MCF 10A (cell line): ENCODE measurements around the gene TMEM170A. TPM values are rescaled to one million over a fixed set of nuclear protein-coding genes. Genes with fewer than 3 reads are reported as not detected.
A peak's percentile ranks its signal among the peaks of the same experiment; 100 is the strongest.

Experiments used
- BruUV-seq: library from RNA; stranded (reverse); fragments of 400-500 nt; replicated peaks from 2 replicates; lab custom pipeline; 2021; lab: Mats Ljungman, UMichigan
- CTCF ChIA-PET: fragments of 300-600 bp; sonication (Branson Sonifier 250); formaldehyde crosslinking; extraction: SDS; loops from one replicate; lab custom pipeline; 2021; ENCODE audit warnings: antibody characterized with exemption, inconsistent platforms; lab: Yijun Ruan, JAX
- POLR2A ChIA-PET: fragments of 300-600, 350-650 bp; sonication (Branson Sonifier 250); formaldehyde crosslinking; extraction: SDS; loops from one replicate; lab custom pipeline; 2020; ENCODE audit warnings: antibody characterized with exemption, inconsistent platforms; lab: Yijun Ruan, JAX
- DNase-seq: peaks from one replicate; pipeline ENCODE4 v3.0.0-alpha.2; 2018; ENCODE audit not compliant: unreplicated experiment
- H3K27ac Mint-ChIP-seq: one replicate; pipeline ENCODE4 v1.8.0; 2022; ENCODE audit warnings: mild to moderate bottlenecking, low read depth, mixed read lengths; ENCODE audit not compliant: unreplicated experiment
- H3K27me3 Mint-ChIP-seq: one replicate; pipeline ENCODE4 v1.8.0; 2022; ENCODE audit warnings: mixed read lengths; ENCODE audit not compliant: insufficient read depth, unreplicated experiment
- H3K36me3 Mint-ChIP-seq: one replicate; pipeline ENCODE4 v1.8.0; 2022; ENCODE audit warnings: mild to moderate bottlenecking, moderate library complexity, mixed read lengths; ENCODE audit not compliant: insufficient read depth, unreplicated experiment
- H3K4me1 Mint-ChIP-seq: one replicate; pipeline ENCODE4 v1.8.0; 2022; ENCODE audit warnings: mixed read lengths; ENCODE audit not compliant: insufficient read depth, unreplicated experiment
- H3K4me3 Mint-ChIP-seq: one replicate; pipeline ENCODE4 v1.8.0; 2022; ENCODE audit warnings: mild to moderate bottlenecking, moderate library complexity, mixed read lengths; ENCODE audit not compliant: unreplicated experiment
- H3K9me3 Mint-ChIP-seq: one replicate; pipeline ENCODE4 v1.8.0; 2022; ENCODE audit warnings: mixed read lengths; ENCODE audit not compliant: unreplicated experiment
- intact Hi-C: fragments of 100-400 bp; cut with micrococcal nuclease; formaldehyde crosslinking; loops from 2 replicates; pipeline ENCODE4 v1.14.1; 2022
- total RNA-seq: library from RNA; stranded (reverse); gene quantifications from 2 replicates; pipeline ENCODE4 v1.2.3, GENCODE V29; 2022
- TF ChIP-seq, protein P1 (sequence below): fragments of 200-600 bp; IDR thresholded peaks from one replicate; pipeline ENCODE4 v1.8.0; 2022; ENCODE audit warnings: antibody characterized with exemption, mild to moderate bottlenecking; ENCODE audit not compliant: unreplicated experiment

The TMEM170A gene
- total RNA-seq, 1 experiment from 2014 or later = 20.1 TPM

DNA sequence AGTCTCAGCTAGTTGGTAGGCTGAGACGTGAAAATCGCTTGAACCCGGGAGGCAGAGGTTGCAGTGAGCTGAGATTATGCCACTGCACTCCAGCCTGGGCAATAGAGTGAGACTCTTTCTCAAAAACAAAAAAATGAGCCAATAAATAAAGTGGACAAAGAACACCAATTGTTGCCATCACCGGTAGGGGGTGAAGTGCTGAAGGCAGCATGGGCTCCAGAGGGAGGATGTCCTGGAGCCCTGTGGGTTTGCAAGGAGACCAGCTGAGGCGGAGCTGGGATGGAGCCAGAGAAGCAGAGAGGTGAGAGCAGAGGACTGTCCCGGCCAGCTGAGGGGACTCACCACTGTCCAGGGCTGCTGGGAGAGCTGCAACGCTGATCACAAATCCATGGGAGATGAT lies 17.0 kb upstream of the TMEM170A start:
- Mint-ChIP-seq H3K4me3 (no peak overlapping the region), H3K36me3 (peaks cover 6% of the 10 kb centered on the region), H3K4me1 (peaks cover 48% of the 10 kb centered on the region), H3K9me3 (no peaks in the 10 kb centered on the region), H3K27ac (no peak overlapping the region), H3K27me3 (no peaks in the 10 kb centered on the region)
- CTCF ChIA-PET = interaction anchor here (0.7 to 2.6 kb wide), 3 partner anchors 10 to 16 kb away, joined by 4 to 20 read pairs (median 11); partner anchors contain the start of gene TMEM170A
- TF ChIP-seq, protein P1, sequence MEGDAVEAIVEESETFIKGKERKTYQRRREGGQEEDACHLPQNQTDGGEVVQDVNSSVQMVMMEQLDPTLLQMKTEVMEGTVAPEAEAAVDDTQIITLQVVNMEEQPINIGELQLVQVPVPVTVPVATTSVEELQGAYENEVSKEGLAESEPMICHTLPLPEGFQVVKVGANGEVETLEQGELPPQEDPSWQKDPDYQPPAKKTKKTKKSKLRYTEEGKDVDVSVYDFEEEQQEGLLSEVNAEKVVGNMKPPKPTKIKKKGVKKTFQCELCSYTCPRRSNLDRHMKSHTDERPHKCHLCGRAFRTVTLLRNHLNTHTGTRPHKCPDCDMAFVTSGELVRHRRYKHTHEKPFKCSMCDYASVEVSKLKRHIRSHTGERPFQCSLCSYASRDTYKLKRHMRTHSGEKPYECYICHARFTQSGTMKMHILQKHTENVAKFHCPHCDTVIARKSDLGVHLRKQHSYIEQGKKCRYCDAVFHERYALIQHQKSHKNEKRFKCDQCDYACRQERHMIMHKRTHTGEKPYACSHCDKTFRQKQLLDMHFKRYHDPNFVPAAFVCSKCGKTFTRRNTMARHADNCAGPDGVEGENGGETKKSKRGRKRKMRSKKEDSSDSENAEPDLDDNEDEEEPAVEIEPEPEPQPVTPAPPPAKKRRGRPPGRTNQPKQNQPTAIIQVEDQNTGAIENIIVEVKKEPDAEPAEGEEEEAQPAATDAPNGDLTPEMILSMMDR = peak; percentile 18
- POLR2A ChIA-PET = interaction anchor here (0.6 to 6.7 kb wide), 3 partner anchors 12 to 98 kb away, joined by 3 to 46 read pairs (median 3); no protein-coding TSS in a partner anchor
- no TSS peak for BruUV-seq
- intact Hi-C loops = no loop called here
- no peak for DNase-seq

DNA sequence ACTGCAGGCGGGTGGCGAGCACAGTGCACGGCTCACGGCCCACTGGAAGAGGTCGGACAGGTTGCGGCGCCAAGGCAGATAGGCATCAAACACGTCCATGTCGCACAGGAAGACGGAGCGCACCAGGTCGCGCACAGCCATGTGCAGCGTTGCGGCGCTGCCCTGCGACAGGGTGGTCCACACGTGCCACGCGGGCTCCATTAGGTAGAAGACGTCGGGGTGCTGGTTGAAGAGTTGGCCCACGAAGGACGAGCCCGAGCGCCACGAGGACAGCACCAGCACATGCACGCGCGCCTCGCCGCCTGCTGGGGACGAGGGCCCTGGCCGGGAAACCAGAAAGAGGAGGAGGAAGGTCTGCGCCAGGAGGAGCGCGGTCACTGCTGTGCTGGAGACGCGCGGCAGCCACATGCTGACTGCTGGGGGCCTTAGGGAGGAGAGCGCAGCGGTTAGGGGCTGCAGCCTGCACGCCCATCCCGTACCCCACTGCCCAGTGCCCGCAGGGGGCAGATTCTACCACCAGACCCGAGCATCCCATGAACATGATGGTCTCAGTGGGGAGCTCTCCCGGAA lies 15.0 kb upstream of the TMEM170A start:
- no peaks in the 10 kb centered on the region for H3K9me3 Mint-ChIP-seq
- H3K4me1 Mint-ChIP-seq = peaks cover 32% of the 10 kb centered on the region
- no peaks in the 10 kb centered on the region for H3K27me3 Mint-ChIP-seq
- ChIA-PET POLR2A (no interaction called here), CTCF (no interaction called here)
- no peak overlapping the region for H3K4me3 Mint-ChIP-seq
- H3K27ac Mint-ChIP-seq = no peak overlapping the region
- no peak for DNase-seq
- TF ChIP-seq, protein P1 = no peak
- H3K36me3 Mint-ChIP-seq = peaks cover 6% of the 10 kb centered on the region
- intact Hi-C loops = no loop called here
- no TSS peak for BruUV-seq

DNA sequence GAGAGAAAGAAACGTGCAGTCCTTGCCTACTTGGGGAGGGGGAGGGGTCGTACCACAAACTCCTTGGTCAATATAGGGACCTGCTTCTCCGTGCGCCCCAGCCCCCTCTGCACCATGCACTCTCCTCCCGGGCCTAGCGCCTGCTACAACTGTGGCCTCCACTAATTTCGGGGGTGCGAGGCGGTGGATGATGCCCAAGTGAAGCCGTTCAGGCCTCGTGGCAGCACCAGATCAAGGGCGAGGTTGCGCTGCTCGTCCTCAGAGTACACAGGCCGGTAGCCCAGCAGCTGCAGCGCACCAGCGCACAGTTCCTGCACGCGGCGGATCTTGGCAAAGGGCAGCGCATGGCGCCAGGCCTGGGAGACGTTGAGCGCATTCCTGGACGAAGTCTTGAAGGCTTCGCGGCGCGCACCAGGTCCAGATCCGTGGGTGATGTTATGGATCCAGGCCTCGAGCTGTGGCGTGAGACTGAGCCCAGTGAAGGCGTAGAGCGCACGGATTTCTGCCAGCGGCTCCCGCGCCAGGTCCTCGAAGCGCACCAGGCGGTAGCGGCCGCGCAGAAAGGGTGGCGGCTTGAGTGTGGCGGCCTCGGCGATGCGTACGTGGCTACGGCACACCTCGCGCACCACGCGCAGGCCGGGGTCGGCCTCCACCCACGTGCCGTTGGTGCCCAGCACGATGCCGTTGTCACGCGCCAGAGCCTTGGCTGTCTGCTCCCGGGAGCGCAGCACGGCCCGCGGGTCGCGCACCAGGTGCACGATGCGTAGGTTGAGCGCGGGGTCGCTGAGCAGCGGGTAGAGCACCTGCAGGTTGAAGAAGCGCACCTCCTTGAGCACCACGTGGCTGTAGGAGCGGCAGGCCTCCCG lies 14.2 kb upstream of the TMEM170A start:
- BruUV-seq = no TSS peak
- POLR2A ChIA-PET = interaction anchor here (0.7 to 1.6 kb wide), 5 partner anchors 15 to 44 kb away, joined by 4 to 9 read pairs (median 4); partner anchors contain the start of gene TMEM170A
- TF ChIP-seq, protein P1 = no peak
- Mint-ChIP-seq H3K4me1 (peaks cover 29% of the 10 kb centered on the region), H3K36me3 (peaks cover 6% of the 10 kb centered on the region), H3K9me3 (no peaks in the 10 kb centered on the region), H3K27me3 (no peaks in the 10 kb centered on the region), H3K27ac (no peak overlapping the region), H3K4me3 (no peak overlapping the region)
- intact Hi-C loops = no loop called here
- CTCF ChIA-PET = interaction anchor here (0.7 to 4.5 kb wide), 5 partner anchors 14 to 56 kb away, joined by 3 to 24 read pairs (median 3); no protein-coding TSS in a partner anchor
- no peak for DNase-seq
